Activated T-cell treated with anti-CD3 and anti-CD28 coated beads for 24 hours (primary cell): Measurements from ENCODE around the gene LYVE1.

Source experiments
- DNase-seq: peaks from one replicate; pipeline ENCODE4 v3.0.0-alpha.2; 2020; ENCODE audit warnings: low read depth

LYVE1 gene

GRCh38 chr11:10556590-10556989 is 11.9 kb downstream of the LYVE1 start:
- no peak for DNase-seq

- DNase-seq, result no peak
Measured at GRCh38 chr11:10551845-10552352, 16.6 kb downstream of the LYVE1 start.

GRCh38 chr11:10551290-10551592 is 17.2 kb downstream of the LYVE1 start:
- DNase-seq, result no peak

- DNase-seq, result no peak
Measured at GRCh38 chr11:10550503-10551289, 17.8 kb downstream of the LYVE1 start.

- DNase-seq, result no peak
Measured at GRCh38 chr11:10544491-10545465, 23.7 kb downstream of the LYVE1 start.

GRCh38 chr11:10543782-10544181 is 24.7 kb downstream of the LYVE1 start:
- DNase-seq, result no peak

- DNase-seq, result no peak
Measured at GRCh38 chr11:10542776-10543175, 25.7 kb downstream of the LYVE1 start.

GRCh38 chr11:10541561-10541930 is 26.9 kb downstream of the LYVE1 start:
- DNase-seq, result no peak

GRCh38 chr11:10540915-10541560 is 27.4 kb downstream of the LYVE1 start, which contains the start of gene RNF141:
Gene RNF141, minus strand, starts transcription at chr11:10541187. Its CDS starts 7,029 bp downstream, at chr11:10534158.
- peak; percentile 93 for DNase-seq

GRCh38 chr11:10540546-10540914 is 27.9 kb downstream of the LYVE1 start:
- DNase-seq, result no peak

- DNase-seq, result no peak
Measured at GRCh38 chr11:10539339-10539738, 29.1 kb downstream of the LYVE1 start.

- no peak for DNase-seq
Measured at GRCh38 chr11:10538924-10539323, 29.5 kb downstream of the LYVE1 start.

- no peak for DNase-seq
Measured at GRCh38 chr11:10537600-10537999, 30.9 kb downstream of the LYVE1 start.

- DNase-seq, result no peak
Measured at GRCh38 chr11:10534316-10534715, 34.1 kb downstream of the LYVE1 start.

- no peak for DNase-seq
Measured at GRCh38 chr11:10533323-10533722, 35.1 kb downstream of the LYVE1 start.

GRCh38 chr11:10532526-10532925 is 35.9 kb downstream of the LYVE1 start:
- no peak for DNase-seq

- no peak for DNase-seq
Measured at GRCh38 chr11:10529279-10529678, 39.2 kb downstream of the LYVE1 start.

- DNase-seq, result no peak
Measured at GRCh38 chr11:10528121-10528520, 40.3 kb downstream of the LYVE1 start.

GRCh38 chr11:10526974-10527918 is 41.2 kb downstream of the LYVE1 start:
- DNase-seq, result no peak

- DNase-seq, result no peak
Measured at GRCh38 chr11:10524471-10524870, 44.0 kb downstream of the LYVE1 start.

GRCh38 chr11:10522921-10523320 is 45.5 kb downstream of the LYVE1 start:
- no peak for DNase-seq
